Measurements from ENCODE around the gene ITGA7.

GRCh38 chr12:55720894-55721444, 13.3 kb upstream of the ITGA7 start:
- no peak for TF ChIP-seq EP300 (IDR thresholded peaks at IDR 0.05)
- TF ChIP-seq, protein P1, sequence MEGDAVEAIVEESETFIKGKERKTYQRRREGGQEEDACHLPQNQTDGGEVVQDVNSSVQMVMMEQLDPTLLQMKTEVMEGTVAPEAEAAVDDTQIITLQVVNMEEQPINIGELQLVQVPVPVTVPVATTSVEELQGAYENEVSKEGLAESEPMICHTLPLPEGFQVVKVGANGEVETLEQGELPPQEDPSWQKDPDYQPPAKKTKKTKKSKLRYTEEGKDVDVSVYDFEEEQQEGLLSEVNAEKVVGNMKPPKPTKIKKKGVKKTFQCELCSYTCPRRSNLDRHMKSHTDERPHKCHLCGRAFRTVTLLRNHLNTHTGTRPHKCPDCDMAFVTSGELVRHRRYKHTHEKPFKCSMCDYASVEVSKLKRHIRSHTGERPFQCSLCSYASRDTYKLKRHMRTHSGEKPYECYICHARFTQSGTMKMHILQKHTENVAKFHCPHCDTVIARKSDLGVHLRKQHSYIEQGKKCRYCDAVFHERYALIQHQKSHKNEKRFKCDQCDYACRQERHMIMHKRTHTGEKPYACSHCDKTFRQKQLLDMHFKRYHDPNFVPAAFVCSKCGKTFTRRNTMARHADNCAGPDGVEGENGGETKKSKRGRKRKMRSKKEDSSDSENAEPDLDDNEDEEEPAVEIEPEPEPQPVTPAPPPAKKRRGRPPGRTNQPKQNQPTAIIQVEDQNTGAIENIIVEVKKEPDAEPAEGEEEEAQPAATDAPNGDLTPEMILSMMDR (IDR thresholded peaks at IDR 0.05): peak in 1 of 3 donors; percentile 28
- no peak for TF ChIP-seq POLR2A (IDR thresholded peaks at IDR 0.05)

All from ovary (tissue), 3 donors.